WERI-Rb-1 (cell line): ENCODE results near the gene TACC3.

Experiments
- DNase-seq: peaks from one replicate; pipeline ENCODE4 v3.0.0-alpha.2; 2020
- H3K27ac ChIP-seq: fragments of 250-450 bp; sonication (Bioruptor Pico); 2 replicates; pipeline ENCODE4 v1.5.1; 2020; ENCODE audit warnings: mild to moderate bottlenecking, moderate library complexity
- H3K27me3 ChIP-seq: fragments of 250-450 bp; sonication (Bioruptor Pico); 2 replicates; pipeline ENCODE4 v1.5.1; 2021; ENCODE audit warnings: mild to moderate bottlenecking, low read depth, moderate library complexity; ENCODE audit not compliant: insufficient read depth, severe bottlenecking
- H3K36me3 ChIP-seq: fragments of 250-450 bp; sonication (Bioruptor Pico); 2 replicates; pipeline ENCODE4 v1.5.1; 2020; ENCODE audit warnings: mild to moderate bottlenecking, moderate library complexity
- H3K4me3 ChIP-seq: 2 replicates; pipeline ENCODE4 v1.5.1; 2011; ENCODE audit warnings: low read depth, mild to moderate bottlenecking, control low read depth, low read length
- H3K9me3 ChIP-seq: fragments of 250-450 bp; sonication (Bioruptor Pico); 2 replicates; pipeline ENCODE4 v1.5.1; 2021; ENCODE audit warnings: mild to moderate bottlenecking, moderate library complexity; ENCODE audit not compliant: severe bottlenecking
- TF ChIP-seq, protein P1 (sequence below): IDR thresholded peaks from 2 replicates; pipeline ENCODE4 v1.5.1; 2011; ENCODE audit warnings: low read depth, mild to moderate bottlenecking, control low read depth, inconsistent platforms, low read length

The TACC3 gene

DNA sequence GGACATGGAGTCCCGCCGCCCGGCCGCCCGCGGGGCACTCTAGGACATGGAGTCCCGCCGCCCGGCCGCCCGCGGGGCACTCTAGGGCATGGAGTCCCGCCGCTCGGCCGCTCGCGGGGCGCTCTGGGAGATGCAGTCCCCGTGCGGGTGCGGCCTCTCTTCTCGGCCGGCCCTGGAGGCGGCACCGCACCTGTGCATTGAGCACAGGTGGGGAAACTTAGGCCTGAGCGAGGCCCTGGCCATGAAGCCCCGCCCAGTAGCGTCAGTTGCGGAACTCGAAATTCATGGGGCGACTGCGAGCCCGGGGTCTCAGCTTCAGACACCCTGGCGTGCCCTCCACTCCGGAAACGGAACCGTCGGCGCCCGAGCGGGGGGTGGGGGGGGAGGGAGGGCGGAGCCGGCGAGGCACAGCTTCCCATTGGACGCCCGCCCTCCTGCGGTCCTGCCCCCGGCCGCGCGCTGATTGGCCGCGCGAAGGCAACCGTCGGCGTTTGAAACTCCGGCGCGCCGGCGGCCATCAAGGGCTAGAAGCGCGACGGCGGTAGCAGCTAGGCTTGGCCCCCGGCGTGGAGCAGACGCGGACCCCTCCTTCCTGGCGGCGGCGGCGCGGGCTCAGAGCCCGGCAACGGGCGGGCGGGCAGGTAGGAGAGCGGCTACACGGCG, at the start of gene TACC3, which contains the start of gene TMEM129:
TACC3 (plus strand) TSS at position 519 of the 663 bp plus-strand sequence. CDS start 1,901 bp downstream, outside the sequence.
TMEM129 (minus strand) TSS at position 321 of the 663 bp plus-strand sequence. CDS start 486 bp downstream, outside the sequence.
- Histone ChIP-seq H3K27ac (peak within 1 kb of the TSS; percentile 94), H3K9me3 (no peaks in the 10 kb centered on the region), H3K4me3 (peak within 1 kb of the TSS; percentile 69), H3K36me3 (peaks cover 71% of the 10 kb centered on the region), H3K27me3 (no peaks in the 10 kb centered on the region)
- DNase-seq = peak; percentile 98
- TF ChIP-seq, protein P1, sequence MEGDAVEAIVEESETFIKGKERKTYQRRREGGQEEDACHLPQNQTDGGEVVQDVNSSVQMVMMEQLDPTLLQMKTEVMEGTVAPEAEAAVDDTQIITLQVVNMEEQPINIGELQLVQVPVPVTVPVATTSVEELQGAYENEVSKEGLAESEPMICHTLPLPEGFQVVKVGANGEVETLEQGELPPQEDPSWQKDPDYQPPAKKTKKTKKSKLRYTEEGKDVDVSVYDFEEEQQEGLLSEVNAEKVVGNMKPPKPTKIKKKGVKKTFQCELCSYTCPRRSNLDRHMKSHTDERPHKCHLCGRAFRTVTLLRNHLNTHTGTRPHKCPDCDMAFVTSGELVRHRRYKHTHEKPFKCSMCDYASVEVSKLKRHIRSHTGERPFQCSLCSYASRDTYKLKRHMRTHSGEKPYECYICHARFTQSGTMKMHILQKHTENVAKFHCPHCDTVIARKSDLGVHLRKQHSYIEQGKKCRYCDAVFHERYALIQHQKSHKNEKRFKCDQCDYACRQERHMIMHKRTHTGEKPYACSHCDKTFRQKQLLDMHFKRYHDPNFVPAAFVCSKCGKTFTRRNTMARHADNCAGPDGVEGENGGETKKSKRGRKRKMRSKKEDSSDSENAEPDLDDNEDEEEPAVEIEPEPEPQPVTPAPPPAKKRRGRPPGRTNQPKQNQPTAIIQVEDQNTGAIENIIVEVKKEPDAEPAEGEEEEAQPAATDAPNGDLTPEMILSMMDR = no peak

DNA sequence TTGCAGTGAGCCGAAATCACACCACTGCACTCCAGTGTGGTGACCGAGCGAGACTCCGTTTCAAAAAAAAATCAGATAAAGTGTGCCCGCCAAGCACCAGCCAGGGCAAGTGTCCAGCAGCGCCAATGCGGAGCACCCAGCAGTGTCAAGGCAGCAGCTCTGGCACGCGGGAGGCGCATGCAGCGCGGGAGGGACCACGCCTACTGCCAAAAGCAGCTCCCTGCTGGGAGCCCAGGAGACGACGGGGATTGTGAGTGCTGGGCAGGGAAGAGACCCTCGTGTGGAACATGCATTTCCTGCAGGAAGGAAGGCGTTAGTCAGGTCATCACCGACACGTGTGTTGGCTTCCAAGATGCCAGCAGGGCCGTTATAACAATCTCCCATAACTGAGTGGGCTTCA, 47.6 kb upstream of the TACC3 start:
- TF ChIP-seq, protein P1 = no peak
- Histone ChIP-seq H3K27ac (no peak overlapping the region), H3K36me3 (peaks cover 2% of the 10 kb centered on the region; the same call in 1 of the 2 replicates), H3K27me3 (no peaks in the 10 kb centered on the region), H3K4me3 (no peak overlapping the region), H3K9me3 (no peaks in the 10 kb centered on the region)
- DNase-seq = no peak

DNA sequence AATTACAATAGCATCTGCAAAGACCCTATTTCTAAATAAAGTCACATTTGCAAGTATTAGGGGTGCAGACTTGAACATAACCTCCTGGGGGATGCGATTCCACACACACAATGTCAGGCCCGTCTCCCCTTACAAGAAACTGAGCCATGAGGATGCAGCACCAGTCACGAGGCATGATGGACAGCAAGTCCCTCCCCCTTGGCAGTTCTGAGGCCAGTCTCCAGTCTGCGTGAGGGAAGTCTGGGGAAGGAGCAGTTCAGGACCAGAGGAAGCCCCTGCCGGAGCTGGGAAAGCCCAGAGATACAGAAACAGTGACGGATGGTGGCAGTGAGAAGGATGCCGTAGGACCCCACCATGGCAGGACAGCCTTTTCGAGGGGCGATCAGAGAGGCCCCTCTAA, 46.6 kb upstream of the TACC3 start:
- Histone ChIP-seq H3K9me3 (no peaks in the 10 kb centered on the region), H3K27ac (no peak overlapping the region), H3K36me3 (peaks cover 2% of the 10 kb centered on the region; the same call in 1 of the 2 replicates), H3K27me3 (no peaks in the 10 kb centered on the region), H3K4me3 (no peak overlapping the region)
- TF ChIP-seq, protein P1 = no peak
- DNase-seq = no peak

DNA sequence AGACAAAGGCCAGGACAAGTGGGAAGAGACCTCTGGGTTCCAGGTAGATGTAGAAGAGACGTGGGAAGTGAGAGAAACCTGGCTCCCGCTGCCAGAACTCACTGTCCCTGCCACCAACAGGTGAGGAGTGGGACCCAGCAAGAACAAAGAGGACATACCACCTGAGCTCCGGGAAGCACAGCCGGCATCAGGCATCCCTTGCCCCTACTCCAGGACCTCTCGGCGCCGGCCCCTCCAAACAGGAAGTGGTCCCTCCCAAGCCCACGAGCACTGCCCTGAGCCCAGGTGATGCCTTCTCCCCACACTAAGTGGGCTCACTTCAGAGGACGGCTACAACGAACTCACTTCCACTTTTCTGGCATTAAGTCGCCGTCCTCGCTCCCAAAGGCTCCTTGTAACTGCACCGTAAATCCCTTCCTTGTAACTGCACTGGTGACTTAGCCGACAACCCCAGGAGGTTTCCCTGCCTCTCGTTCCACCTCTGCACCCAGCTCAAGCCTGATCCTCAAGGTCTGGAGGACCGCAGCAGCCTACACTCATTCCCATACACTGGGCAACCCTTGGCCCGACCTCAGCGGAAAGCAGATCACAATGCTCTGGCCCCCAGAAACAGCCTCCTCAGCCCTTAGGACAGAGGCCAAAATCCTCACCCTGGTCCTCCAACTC, 46.1 kb upstream of the TACC3 start:
- DNase-seq = no peak
- Histone ChIP-seq H3K27ac (no peak overlapping the region), H3K9me3 (no peaks in the 10 kb centered on the region), H3K27me3 (no peaks in the 10 kb centered on the region), H3K36me3 (peaks cover 2% of the 10 kb centered on the region; the same call in 1 of the 2 replicates), H3K4me3 (no peak overlapping the region)
- TF ChIP-seq, protein P1 = no peak

DNA sequence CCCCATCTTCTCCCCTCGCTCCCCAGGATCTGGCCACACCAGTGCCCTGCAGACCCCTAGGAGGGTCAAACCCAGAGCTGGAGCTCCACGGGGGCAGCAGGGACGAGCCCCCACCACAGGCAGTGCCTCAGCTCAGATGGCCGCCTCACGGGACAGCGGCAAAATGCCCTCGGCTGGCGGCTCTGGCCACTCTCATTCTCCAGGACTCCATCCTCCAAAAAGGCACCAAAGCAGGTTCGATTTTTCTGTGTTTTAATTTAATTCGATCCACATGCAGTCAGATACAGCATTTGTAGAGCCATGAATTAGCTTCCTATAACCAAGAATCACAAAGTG, 45.6 kb upstream of the TACC3 start:
- TF ChIP-seq, protein P1 = no peak
- Histone ChIP-seq H3K4me3 (no peak overlapping the region), H3K27me3 (no peaks in the 10 kb centered on the region), H3K9me3 (no peaks in the 10 kb centered on the region), H3K36me3 (peaks cover 2% of the 10 kb centered on the region; the same call in 1 of the 2 replicates), H3K27ac (no peak overlapping the region)
- DNase-seq = no peak
